ENCODE results near the gene ATP6V0A4.
"Not testable (repeated sequence)": the region's sequence is repeated elsewhere in the genome, so short reads cannot be mapped to it uniquely, and the experiment has no call there.

Gene ATP6V0A4

GRCh38 chr7:138798836-138799235, 840 bp upstream of the ATP6V0A4 start:
- Histone ChIP-seq H3K27ac (no peak overlapping the region), H3K27me3 (ENCODE audit: insufficient read depth, low read depth) (no peaks in the 10 kb centered on the region), H3K4me1 (ENCODE audit: low read depth, poor library complexity, severe bottlenecking) (no peaks in the 10 kb centered on the region), H3K4me2 (no peak overlapping the region), H4K20me1 (ENCODE audit: insufficient read depth) (no peaks in the 10 kb centered on the region), H3K36me3 (ENCODE audit: insufficient read depth) (no peaks in the 10 kb centered on the region), H2AFZ (ENCODE audit: low read depth) (no peak overlapping the region), H3K9ac (no peak overlapping the region), H3K79me2 (ENCODE audit: insufficient read depth, low read depth) (no peaks in the 10 kb centered on the region), H3K4me3 (IDR thresholded peaks at IDR 0.05; ENCODE audit: insufficient read depth, low read depth, low read length) (no peak overlapping the region)
- TF ChIP-seq, protein P1, sequence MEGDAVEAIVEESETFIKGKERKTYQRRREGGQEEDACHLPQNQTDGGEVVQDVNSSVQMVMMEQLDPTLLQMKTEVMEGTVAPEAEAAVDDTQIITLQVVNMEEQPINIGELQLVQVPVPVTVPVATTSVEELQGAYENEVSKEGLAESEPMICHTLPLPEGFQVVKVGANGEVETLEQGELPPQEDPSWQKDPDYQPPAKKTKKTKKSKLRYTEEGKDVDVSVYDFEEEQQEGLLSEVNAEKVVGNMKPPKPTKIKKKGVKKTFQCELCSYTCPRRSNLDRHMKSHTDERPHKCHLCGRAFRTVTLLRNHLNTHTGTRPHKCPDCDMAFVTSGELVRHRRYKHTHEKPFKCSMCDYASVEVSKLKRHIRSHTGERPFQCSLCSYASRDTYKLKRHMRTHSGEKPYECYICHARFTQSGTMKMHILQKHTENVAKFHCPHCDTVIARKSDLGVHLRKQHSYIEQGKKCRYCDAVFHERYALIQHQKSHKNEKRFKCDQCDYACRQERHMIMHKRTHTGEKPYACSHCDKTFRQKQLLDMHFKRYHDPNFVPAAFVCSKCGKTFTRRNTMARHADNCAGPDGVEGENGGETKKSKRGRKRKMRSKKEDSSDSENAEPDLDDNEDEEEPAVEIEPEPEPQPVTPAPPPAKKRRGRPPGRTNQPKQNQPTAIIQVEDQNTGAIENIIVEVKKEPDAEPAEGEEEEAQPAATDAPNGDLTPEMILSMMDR (conservative IDR thresholded peaks at IDR 0.05; ENCODE audit: low read depth, low read length): no peak

DNA sequence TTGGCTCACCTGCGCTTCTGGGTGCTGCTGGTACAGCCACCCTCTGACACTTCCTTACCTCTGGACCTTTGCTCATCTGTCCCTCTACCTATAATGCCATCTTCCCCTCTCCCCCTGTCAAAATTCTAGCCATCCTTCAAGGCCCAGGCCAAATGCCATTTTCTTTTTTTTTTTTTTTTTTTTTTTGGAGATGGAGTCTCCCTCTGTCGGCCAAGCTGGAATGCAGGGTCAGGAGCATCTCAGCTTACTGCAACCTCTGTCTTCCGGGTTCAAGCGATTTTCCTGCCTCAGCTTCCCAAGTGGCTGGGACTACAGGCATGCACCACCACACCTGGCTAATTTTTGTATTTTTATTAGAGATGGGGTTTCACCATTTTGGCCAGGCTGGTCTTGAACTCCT, 950 bp downstream of the ATP6V0A4 start:
- not testable (repeated sequence) for H3K4me1 ChIP-seq (ENCODE audit: low read depth, poor library complexity, severe bottlenecking); H3K4me2 ChIP-seq; H3K9ac ChIP-seq; H3K27me3 ChIP-seq (ENCODE audit: insufficient read depth, low read depth); H3K36me3 ChIP-seq (ENCODE audit: insufficient read depth); H3K4me3 ChIP-seq (IDR thresholded peaks at IDR 0.05; ENCODE audit: insufficient read depth, low read depth, low read length); H2AFZ ChIP-seq (ENCODE audit: low read depth); H4K20me1 ChIP-seq (ENCODE audit: insufficient read depth); H3K79me2 ChIP-seq (ENCODE audit: insufficient read depth, low read depth); H3K27ac ChIP-seq

DNA sequence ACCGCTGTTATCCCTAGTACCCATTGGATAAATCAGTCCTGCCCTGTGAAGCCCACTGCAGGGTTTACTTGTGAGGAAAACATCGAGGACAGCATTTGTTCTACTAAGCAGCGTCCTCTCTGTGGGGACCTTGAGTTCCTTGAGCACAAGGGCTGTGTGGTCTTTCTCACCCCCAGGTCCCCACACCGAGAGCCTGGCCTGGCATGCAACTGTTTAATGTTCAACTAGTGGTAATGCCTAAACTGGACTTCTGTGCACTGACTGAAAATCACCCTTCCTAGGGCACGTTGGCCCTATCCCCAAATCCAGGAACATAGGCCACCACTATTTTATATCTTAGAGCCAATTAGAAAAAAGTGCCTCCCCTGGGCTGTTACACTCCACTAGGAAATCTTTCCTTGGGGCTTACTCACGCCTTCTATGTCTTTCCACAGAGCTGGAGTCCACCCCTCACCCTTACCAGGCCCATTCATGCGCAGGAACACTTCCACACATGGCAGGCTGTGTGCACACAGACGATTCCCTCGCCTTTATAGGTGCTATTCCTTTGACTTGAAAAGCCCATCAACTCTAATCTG, 1.9 kb downstream of the ATP6V0A4 start:
- TF ChIP-seq, protein P1 (conservative IDR thresholded peaks at IDR 0.05; ENCODE audit: low read depth, low read length): no peak
- no peak overlapping the region for H3K4me3 ChIP-seq (IDR thresholded peaks at IDR 0.05; ENCODE audit: insufficient read depth, low read depth, low read length)
- no peak overlapping the region for H3K4me2 ChIP-seq
- no peaks in the 10 kb centered on the region for H3K4me1 ChIP-seq (ENCODE audit: low read depth, poor library complexity, severe bottlenecking)
- H2AFZ ChIP-seq (ENCODE audit: low read depth): no peak overlapping the region
- H3K79me2 ChIP-seq (ENCODE audit: insufficient read depth, low read depth): no peaks in the 10 kb centered on the region
- H3K27ac ChIP-seq: no peak overlapping the region
- H4K20me1 ChIP-seq (ENCODE audit: insufficient read depth): no peaks in the 10 kb centered on the region
- H3K27me3 ChIP-seq (ENCODE audit: insufficient read depth, low read depth): no peaks in the 10 kb centered on the region
- no peak overlapping the region for H3K9ac ChIP-seq
- no peaks in the 10 kb centered on the region for H3K36me3 ChIP-seq (ENCODE audit: insufficient read depth)

DNA sequence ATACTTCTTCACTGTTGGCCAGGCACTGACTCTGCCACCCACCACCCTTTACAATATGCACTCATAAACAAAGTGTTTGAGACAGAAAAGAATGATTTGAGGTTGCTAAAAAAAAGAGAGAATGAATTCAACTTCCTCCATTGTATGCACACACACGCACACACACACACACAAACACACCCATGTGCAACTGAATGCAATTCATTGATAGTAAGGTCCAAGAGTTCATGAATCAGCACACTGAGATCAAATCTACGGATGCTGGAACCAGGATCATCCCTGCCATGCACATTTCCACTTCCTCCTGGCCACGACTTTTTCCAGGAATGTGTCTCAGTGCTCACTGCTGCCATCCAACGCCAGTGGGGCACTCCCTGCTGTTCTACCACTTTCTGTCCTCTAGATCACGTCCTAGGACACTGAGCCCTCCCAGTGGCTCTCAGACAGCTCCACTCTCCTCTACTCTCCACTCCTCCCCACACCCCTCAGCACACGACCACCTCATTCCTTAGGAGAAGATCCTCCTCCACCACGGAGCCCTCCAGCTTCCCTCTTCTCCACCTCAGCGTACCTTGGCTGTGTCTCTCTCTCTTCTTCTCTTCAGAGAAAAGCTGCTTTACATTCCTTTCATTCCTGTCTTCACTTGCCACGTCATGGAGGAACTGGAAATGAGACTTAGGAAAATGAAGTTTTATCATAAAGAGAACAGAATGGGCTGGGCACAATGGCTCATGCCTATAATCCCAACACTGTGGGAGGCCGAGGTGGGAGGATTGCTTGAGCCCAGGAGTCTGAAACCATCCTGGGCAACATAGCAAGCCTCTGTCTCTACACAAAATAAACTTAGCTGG, 12.2 kb downstream of the ATP6V0A4 start:
- H3K27me3 ChIP-seq (ENCODE audit: insufficient read depth, low read depth): no peaks in the 10 kb centered on the region
- H3K4me1 ChIP-seq (ENCODE audit: low read depth, poor library complexity, severe bottlenecking): no peaks in the 10 kb centered on the region
- H3K4me3 ChIP-seq (IDR thresholded peaks at IDR 0.05; ENCODE audit: insufficient read depth, low read depth, low read length): no peak overlapping the region
- no peaks in the 10 kb centered on the region for H4K20me1 ChIP-seq (ENCODE audit: insufficient read depth)
- no peak overlapping the region for H3K27ac ChIP-seq
- H3K4me2 ChIP-seq: no peak overlapping the region
- TF ChIP-seq, protein P1 (conservative IDR thresholded peaks at IDR 0.05; ENCODE audit: low read depth, low read length): no peak
- no peaks in the 10 kb centered on the region for H3K36me3 ChIP-seq (ENCODE audit: insufficient read depth)
- H3K9ac ChIP-seq: no peak overlapping the region
- no peak overlapping the region for H2AFZ ChIP-seq (ENCODE audit: low read depth)
- H3K79me2 ChIP-seq (ENCODE audit: insufficient read depth, low read depth): no peaks in the 10 kb centered on the region

GRCh38 chr7:138784692-138785091, 13.3 kb downstream of the ATP6V0A4 start:
- Histone ChIP-seq H3K4me2 (no peak overlapping the region), H3K4me3 (IDR thresholded peaks at IDR 0.05; ENCODE audit: insufficient read depth, low read depth, low read length) (no peak overlapping the region), H3K27me3 (ENCODE audit: insufficient read depth, low read depth) (no peaks in the 10 kb centered on the region), H3K27ac (no peak overlapping the region), H2AFZ (ENCODE audit: low read depth) (no peak overlapping the region), H3K4me1 (ENCODE audit: low read depth, poor library complexity, severe bottlenecking) (no peaks in the 10 kb centered on the region), H4K20me1 (ENCODE audit: insufficient read depth) (no peaks in the 10 kb centered on the region), H3K36me3 (ENCODE audit: insufficient read depth) (no peaks in the 10 kb centered on the region), H3K9ac (no peak overlapping the region), H3K79me2 (ENCODE audit: insufficient read depth, low read depth) (no peaks in the 10 kb centered on the region)
- TF ChIP-seq, protein P1 (conservative IDR thresholded peaks at IDR 0.05; ENCODE audit: low read depth, low read length): no peak
